D721Med (cell line): ENCODE measurements around the gene TACR1.

Experiments used
- DNase-seq: peaks from one replicate; pipeline ENCODE4 v3.0.0; 2011; ENCODE audit warnings: low spot score; ENCODE audit not compliant: insufficient read length
- FAIRE-seq: peaks from 2 replicates; lab custom pipeline; 2011; peaks lifted over from hg19 to GRCh38; lab: Jason Lieb, UNC
- CTCF ChIP-seq: IDR thresholded peaks from 2 replicates; pipeline ENCODE4 v1.5.1; 2012; ENCODE audit warnings: mild to moderate bottlenecking, control low read depth; ENCODE audit not compliant: insufficient read depth; ENCODE audit errors: missing control alignments

The TACR1 gene

GRCh38 chr2:75074228-75074627, 125.1 kb downstream of the TACR1 start:
- DNase-seq, result no peak
- no peak for TF ChIP-seq CTCF

GRCh38 chr2:75071766-75072165, 127.6 kb downstream of the TACR1 start:
- no peak for TF ChIP-seq CTCF
- FAIRE-seq (no peak), DNase-seq (no peak)

More at GRCh38 chr2:75074228-75074627, 125.1 kb downstream of the TACR1 start:
- no peak for FAIRE-seq

DNA sequence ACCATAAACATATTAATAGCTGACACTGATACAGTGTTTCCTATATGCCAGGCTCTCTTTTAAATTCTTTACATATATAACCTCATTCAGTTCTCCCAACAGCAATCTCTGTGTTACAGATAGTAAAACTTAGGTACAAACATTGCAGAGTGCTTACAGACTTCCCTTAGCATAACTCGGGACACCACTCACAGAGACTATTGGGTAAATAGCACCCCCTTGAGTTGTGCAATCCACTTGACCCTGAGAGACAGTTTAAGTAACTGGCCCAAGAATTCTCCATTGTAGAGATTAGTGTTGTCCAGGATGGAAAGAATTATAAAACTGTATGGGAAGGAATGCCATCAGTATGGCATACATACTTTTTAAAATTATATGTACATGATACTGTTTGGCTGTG, 130.8 kb downstream of the TACR1 start:
- DNase-seq (no peak), FAIRE-seq (no peak)
- no peak for TF ChIP-seq CTCF

GRCh38 chr2:75067506-75067905, 131.8 kb downstream of the TACR1 start:
- DNase-seq (no peak), FAIRE-seq (no peak)
- TF ChIP-seq CTCF, result no peak

DNA sequence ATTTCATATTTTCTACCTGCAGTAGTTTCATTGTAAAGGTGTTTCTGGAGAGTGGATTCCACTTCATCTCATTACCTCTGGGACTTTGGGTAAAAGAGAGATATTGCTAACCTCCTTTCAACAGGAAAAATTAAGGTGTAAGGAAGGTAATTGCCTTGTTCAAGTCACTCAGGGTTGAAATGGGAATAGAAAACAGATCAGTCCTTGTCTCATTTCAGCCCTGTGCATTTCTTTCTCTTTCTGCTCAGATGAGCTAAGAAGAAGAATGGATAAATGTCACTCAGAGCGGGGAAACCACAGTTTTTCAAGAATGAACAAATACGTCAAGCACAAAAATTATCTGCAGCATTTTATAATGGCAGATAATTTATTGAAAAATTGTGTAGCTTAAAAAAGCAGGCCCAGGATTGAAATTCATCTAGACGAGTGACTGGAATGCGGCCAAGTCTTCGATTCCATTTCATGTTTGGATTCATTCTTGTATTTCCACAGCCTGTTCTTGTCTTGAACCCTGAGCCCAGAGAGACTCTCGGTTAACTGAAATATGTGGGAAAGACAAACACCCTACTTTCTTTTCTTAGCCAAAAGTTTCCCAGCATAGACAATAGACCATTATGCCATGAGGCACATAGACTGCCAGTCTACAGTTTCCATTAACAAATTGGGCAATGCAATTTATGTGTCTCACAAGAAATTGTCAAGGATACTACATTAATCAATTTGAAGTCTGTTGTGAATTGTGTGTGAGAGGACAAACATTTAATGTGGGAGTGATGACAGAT, 133.0 kb downstream of the TACR1 start:
- DNase-seq, result no peak
- TF ChIP-seq CTCF, result no peak
- no peak for FAIRE-seq

DNA sequence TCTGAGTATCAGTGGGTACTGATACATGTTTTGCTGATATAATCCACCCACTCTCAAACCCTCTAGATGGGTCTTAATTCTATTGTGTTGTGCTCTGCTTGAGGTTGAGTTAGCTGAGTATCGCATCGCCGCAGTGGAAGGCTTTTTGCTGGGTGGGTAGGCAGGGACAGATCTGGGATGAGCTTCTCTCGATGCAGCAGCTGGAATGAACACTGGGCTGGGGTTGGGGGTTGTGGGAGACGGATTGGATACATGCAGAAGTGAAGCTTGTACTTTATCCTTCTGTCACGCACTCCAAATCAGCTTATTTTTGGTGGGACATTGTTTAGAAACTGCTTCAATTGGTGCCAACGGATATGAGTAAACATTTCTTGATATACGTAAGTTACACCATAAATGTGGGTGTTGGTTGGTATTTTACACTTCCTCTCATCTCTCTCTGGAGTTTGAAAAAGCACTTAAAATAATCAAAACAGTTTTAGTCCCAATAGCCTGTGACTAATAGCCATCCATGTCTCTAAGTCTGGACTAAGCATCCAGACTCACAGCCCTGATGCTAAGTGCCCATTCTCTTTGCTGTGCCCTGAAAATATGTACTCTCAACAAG, 133.8 kb downstream of the TACR1 start:
- FAIRE-seq, result no peak
- DNase-seq, result no peak
- no peak for TF ChIP-seq CTCF
